ENCODE results near the gene AARSD1.
A peak's percentile ranks its signal among the peaks of the same experiment; 100 is the strongest.
"Not testable (repeated sequence)": the region's sequence is repeated elsewhere in the genome, so short reads cannot be mapped to it uniquely, and the experiment has no call there.

The AARSD1 gene

GRCh38 chr17:42997984-42998938, 34.0 kb upstream of the AARSD1 start, which contains the start of gene RPL27:
RPL27 (plus strand) TSS chr17:42998419; CDS start chr17:42998751, 332 bp downstream.
- Histone ChIP-seq H2AFZ (peak within 1 kb of the TSS; percentile 83), H3K4me2 (ENCODE audit: low read length) (peak within 1 kb of the TSS; percentile 70), H3K9me3 (ENCODE audit: control insufficient read depth, low read length) (no peaks in the 10 kb centered on the region), H3K27me3 (ENCODE audit: control insufficient read depth, insufficient read depth, low read length) (no peaks in the 10 kb centered on the region), H3K4me1 (peaks cover 12% of the 10 kb centered on the region), H3K79me2 (peaks cover 11% of the 10 kb centered on the region), H3K4me3 (ENCODE audit: low read depth, low read length) (peak within 1 kb of the TSS; percentile 76), H3K36me3 (ENCODE audit: control insufficient read depth, insufficient read depth, low read length) (no peaks in the 10 kb centered on the region), H3K9ac (peak within 1 kb of the TSS; percentile 32), H3K27ac (peak within 1 kb of the TSS; percentile 87)
- TF ChIP-seq CTCF (IDR thresholded peaks at IDR 0.05) = peak; percentile 93

GRCh38 chr17:42997390-42997983, 33.2 kb upstream of the AARSD1 start:
- peak overlapping the region; percentile 87 for H3K27ac ChIP-seq
- no peaks in the 10 kb centered on the region for H3K27me3 ChIP-seq (ENCODE audit: control insufficient read depth, insufficient read depth, low read length)
- TF ChIP-seq CTCF (IDR thresholded peaks at IDR 0.05) = no peak
- no peak overlapping the region for H3K9ac ChIP-seq
- H2AFZ ChIP-seq = peak overlapping the region; percentile 63
- peaks cover 11% of the 10 kb centered on the region for H3K79me2 ChIP-seq
- no peaks in the 10 kb centered on the region for H3K9me3 ChIP-seq (ENCODE audit: control insufficient read depth, low read length)
- H3K4me1 ChIP-seq = peaks cover 12% of the 10 kb centered on the region
- peak overlapping the region; percentile 5 for H3K4me2 ChIP-seq (ENCODE audit: low read length)
- peak overlapping the region; percentile 76 for H3K4me3 ChIP-seq (ENCODE audit: low read depth, low read length)
- no peaks in the 10 kb centered on the region for H3K36me3 ChIP-seq (ENCODE audit: control insufficient read depth, insufficient read depth, low read length)

- not testable (repeated sequence) for H3K4me3 ChIP-seq (ENCODE audit: low read depth, low read length); H3K79me2 ChIP-seq; H3K27me3 ChIP-seq (ENCODE audit: control insufficient read depth, insufficient read depth, low read length); H3K36me3 ChIP-seq (ENCODE audit: control insufficient read depth, insufficient read depth, low read length); H3K4me2 ChIP-seq (ENCODE audit: low read length); H2AFZ ChIP-seq; H3K9me3 ChIP-seq (ENCODE audit: control insufficient read depth, low read length); H3K27ac ChIP-seq; H3K4me1 ChIP-seq; H3K9ac ChIP-seq
These were observed 29.7 kb upstream of the AARSD1 start for GRCh38 chr17:42993913-42994312.

- Histone ChIP-seq H3K9me3 (ENCODE audit: control insufficient read depth, low read length) (no peaks in the 10 kb centered on the region), H3K27me3 (ENCODE audit: control insufficient read depth, insufficient read depth, low read length) (no peaks in the 10 kb centered on the region), H3K36me3 (ENCODE audit: control insufficient read depth, insufficient read depth, low read length) (no peaks in the 10 kb centered on the region), H3K4me3 (ENCODE audit: low read depth, low read length) (no peak overlapping the region), H3K4me1 (no peaks in the 10 kb centered on the region), H3K9ac (no peak overlapping the region), H3K4me2 (ENCODE audit: low read length) (no peak overlapping the region), H3K79me2 (peaks cover 2% of the 10 kb centered on the region), H3K27ac (no peak overlapping the region), H2AFZ (no peak overlapping the region)
- no peak for TF ChIP-seq CTCF (IDR thresholded peaks at IDR 0.05)
These were observed 28.6 kb upstream of the AARSD1 start for GRCh38 chr17:42992872-42993271.

GRCh38 chr17:42991471-42991870, 27.2 kb upstream of the AARSD1 start:
- Histone ChIP-seq H2AFZ (no peak overlapping the region), H3K27me3 (ENCODE audit: control insufficient read depth, insufficient read depth, low read length) (no peaks in the 10 kb centered on the region), H3K36me3 (ENCODE audit: control insufficient read depth, insufficient read depth, low read length) (no peaks in the 10 kb centered on the region), H3K4me3 (ENCODE audit: low read depth, low read length) (no peak overlapping the region), H3K4me1 (no peaks in the 10 kb centered on the region), H3K79me2 (peaks cover 7% of the 10 kb centered on the region), H3K4me2 (ENCODE audit: low read length) (no peak overlapping the region), H3K27ac (no peak overlapping the region), H3K9me3 (ENCODE audit: control insufficient read depth, low read length) (no peaks in the 10 kb centered on the region), H3K9ac (no peak overlapping the region)
- TF ChIP-seq CTCF (IDR thresholded peaks at IDR 0.05) = no peak
